GM12892 (cell line): ENCODE data around the gene BLCAP.

Experiments
- POLR2A ChIP-seq: IDR thresholded peaks from 2 replicates; pipeline ENCODE4 v1.6.1; 2011; ENCODE audit warnings: low read depth, low read length, control low read depth
- POLR2AphosphoS5 ChIP-seq: IDR thresholded peaks from 2 replicates; pipeline ENCODE4 v1.6.1; 2011; ENCODE audit warnings: low read depth, low read length, control low read depth

DNA sequence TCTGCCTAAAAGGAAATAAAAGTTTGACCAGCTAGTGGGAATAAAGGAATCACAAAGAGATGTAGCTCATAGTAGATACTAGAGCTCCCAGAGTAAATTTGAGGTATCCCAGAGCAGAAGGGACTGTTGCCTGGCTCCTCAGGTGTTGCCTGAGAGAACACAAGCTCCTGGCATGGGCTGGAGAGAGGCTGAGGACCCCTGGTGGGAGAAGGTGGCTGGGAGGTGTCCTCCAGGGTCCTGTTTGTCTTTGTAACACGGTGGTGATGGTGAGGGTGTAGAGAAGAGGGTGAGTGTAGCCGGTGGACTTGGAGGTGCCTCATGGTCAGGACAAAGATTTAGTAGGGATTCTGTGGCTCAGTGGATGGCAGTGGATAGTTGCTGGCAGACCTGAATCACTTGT lies 34.7 kb downstream of the BLCAP start:
- no peak for TF ChIP-seq POLR2A
- TF ChIP-seq POLR2AphosphoS5, result no peak
